Upper lobe of left lung (tissue), 6 donors: ENCODE data around the gene STX8. TPM values are rescaled to one million over a fixed set of nuclear protein-coding genes. Genes with fewer than 3 reads are reported as not detected.
"Not testable (repeated sequence)": the region's sequence is repeated elsewhere in the genome, so short reads cannot be mapped to it uniquely, and the experiment has no call there.

Source experiments
- ATAC-seq, 2 donors: fragments of 200-7000 bp; cut with Tn5 transposase; one replicate each; pipeline ENCODE4 v1.9.1; 2022; ENCODE audit warnings: mild to moderate bottlenecking in 2 of 2, moderate library complexity in 2 of 2; ENCODE audit not compliant: low FRiP score in 2 of 2
- DNase-seq, 2 donors: peaks; one replicate each; pipeline ENCODE4 v3.0.0-alpha.2; 2019 to 2020
- H3K27ac ChIP-seq, 4 donors: fragments of 200-600 bp; sonication (generic); one replicate each; pipeline ENCODE4 v1.5.1; 2016 to 2019
- H3K27me3 ChIP-seq, 4 donors: fragments of 200-600 bp; sonication (generic); one replicate each; pipeline ENCODE4 v1.5.1; 2017 to 2019
- H3K36me3 ChIP-seq, 4 donors: fragments of 200-600 bp; sonication (generic); one replicate each; pipeline ENCODE4 v1.5.1; 2016 to 2019
- H3K4me1 ChIP-seq, 4 donors: fragments of 200-600 bp; sonication (generic); one replicate each; pipeline ENCODE4 v1.5.1; 2018 to 2019
- H3K4me3 ChIP-seq, 4 donors: fragments of 200-600 bp; sonication (generic); one replicate each; pipeline ENCODE4 v1.5.1; 2017 to 2019; ENCODE audit warnings: mild to moderate bottlenecking in 2 of 4, moderate library complexity in 1 of 4
- H3K9me3 ChIP-seq, 4 donors: fragments of 200-600 bp; sonication (generic); one replicate each; pipeline ENCODE4 v1.5.1; 2018 to 2019
- CTCF ChIP-seq, 6 experiments: fragments of 450-650 bp in 4 of 6; fragments of 200-600 bp in 2 of 6; sonication (generic) in 2 of 6; IDR thresholded peaks; one replicate each; pipeline ENCODE4 v1.5.1; 2016 to 2019; ENCODE audit warnings: antibody characterized with exemption in 6 of 6
- EP300 ChIP-seq, 4 donors: sonication (generic); formaldehyde crosslinking; IDR thresholded peaks; one replicate each; pipeline ENCODE4 v1.5.1; 2017; ENCODE audit warnings: antibody characterized with exemption in 4 of 4, control low read depth in 2 of 4
- POLR2A ChIP-seq, 4 donors: fragments of 450-650 bp; IDR thresholded peaks; one replicate each; pipeline ENCODE4 v1.5.1; 2016 to 2017; ENCODE audit warnings: antibody characterized with exemption in 4 of 4, mild to moderate bottlenecking in 2 of 4
- POLR2AphosphoS5 ChIP-seq, 2 donors: sonication (generic); formaldehyde crosslinking; IDR thresholded peaks; one replicate each; pipeline ENCODE4 v1.5.1; 2017; ENCODE audit warnings: antibody characterized with exemption in 2 of 2
- WGBS, 2 donors: methylation state at CpG; one replicate each; pipeline ENCODE4 v1.1.5; 2017 to 2018; 5-methylcytosine and 5-hydroxymethylcytosine counted together
- total RNA-seq, 6 donors: library from RNA; depleted of rRNA in 4 of 6; stranded (reverse); fragments of >200 nt in 4 of 6; gene quantifications; one replicate each; pipeline versions ENCODE4 v1.1.0 to v1.2.1, GENCODE V29; 2016 to 2021
- donor health status: DM: no; HTN: no; CAD: no; lungs with moderate emphysema.
- donor health status: DM: no; HTN: yes; CAD: no; lungs with severe emphysema.

The STX8 gene
- total RNA-seq, 6 donors from 2014 or later, result 39.2 to 138 (median 52.3) TPM

GRCh38 chr17:9382626-9383025 is 193.0 kb downstream of the STX8 start:
- TF ChIP-seq POLR2AphosphoS5 (IDR thresholded peaks at IDR 0.05) (no peak), EP300 (IDR thresholded peaks at IDR 0.05) (no peak), CTCF (IDR thresholded peaks at IDR 0.05) (no peak), POLR2A (IDR thresholded peaks at IDR 0.05) (no peak)
- Histone ChIP-seq H3K27ac (no peak overlapping the region), H3K36me3 (no peaks in the 10 kb centered on the region), H3K9me3 (no peaks in the 10 kb centered on the region), H3K27me3 (no peaks in the 10 kb centered on the region), H3K4me1 (no peaks in the 10 kb centered on the region), H3K4me3 (no peak overlapping the region)
- 85 to 93% methylated on average over 2 of the region's 2 CpGs for WGBS, 2 donors
- DNase-seq (no peak), ATAC-seq (no peak)

DNA sequence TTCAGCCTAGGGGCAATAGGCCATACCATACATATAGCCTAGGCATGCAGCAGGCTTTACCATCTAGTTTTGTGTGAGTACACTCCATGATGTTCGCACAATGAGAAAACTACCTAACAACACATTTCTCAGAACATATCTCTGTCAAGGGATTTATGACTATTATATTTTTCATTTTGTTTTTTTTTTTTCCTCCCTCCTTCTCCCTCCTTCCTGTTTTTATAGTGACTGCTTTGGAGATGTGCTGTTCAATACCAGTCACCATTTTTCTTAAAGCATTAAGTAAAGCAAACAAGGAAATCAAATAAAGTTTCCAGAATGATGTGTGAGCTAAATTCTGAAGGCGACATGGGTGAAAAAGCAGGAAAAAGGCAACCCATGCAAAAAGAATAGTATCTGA is 194.6 kb downstream of the STX8 start:
- TF ChIP-seq POLR2AphosphoS5 (IDR thresholded peaks at IDR 0.05), result no peak
- TF ChIP-seq EP300 (IDR thresholded peaks at IDR 0.05), result no peak
- no peak for TF ChIP-seq CTCF (IDR thresholded peaks at IDR 0.05)
- TF ChIP-seq POLR2A (IDR thresholded peaks at IDR 0.05), result no peak
- ATAC-seq, result no peak
- Histone ChIP-seq H3K4me1 (no peaks in the 10 kb centered on the region), H3K9me3 (no peaks in the 10 kb centered on the region), H3K36me3 (peaks cover 0 to 8% (median 2%) of the 10 kb centered on the region in 4 donors), H3K27ac (no peak overlapping the region), H3K27me3 (no peaks in the 10 kb centered on the region), H3K4me3 (no peak overlapping the region)
- WGBS, 2 donors, result 94% methylated on average over 2 of the region's 2 CpGs
- DNase-seq, result no peak

DNA sequence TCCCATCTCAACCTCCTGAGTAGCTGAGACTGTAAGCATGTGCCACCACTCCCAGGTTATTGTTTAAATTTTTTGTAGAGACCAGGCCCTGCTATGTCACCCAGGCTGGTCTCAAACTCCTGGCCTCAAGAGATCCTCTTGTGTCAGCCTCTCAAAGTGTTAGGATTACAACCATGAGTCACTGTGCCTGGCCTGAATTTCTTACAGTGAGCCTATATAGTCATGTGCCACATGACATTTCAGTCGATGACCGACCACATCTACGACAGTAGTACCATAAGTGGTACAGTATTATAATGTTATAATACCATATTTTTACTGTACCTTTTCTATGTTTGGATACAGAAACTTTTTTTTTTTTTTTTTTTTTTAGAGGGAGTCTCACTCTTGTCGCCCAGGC is 195.3 kb downstream of the STX8 start:
- WGBS, 2 donors, result 98 to 99% methylated on average over 4 of the region's 4 CpGs
- Histone ChIP-seq H3K4me1 (no peaks in the 10 kb centered on the region), H3K36me3 (peaks cover 0 to 8% (median 2%) of the 10 kb centered on the region in 4 donors), H3K27me3 (no peaks in the 10 kb centered on the region), H3K4me3 (no peak overlapping the region), H3K9me3 (no peaks in the 10 kb centered on the region), H3K27ac (no peak overlapping the region)
- DNase-seq (no peak), ATAC-seq (no peak)
- no peak for TF ChIP-seq EP300 (IDR thresholded peaks at IDR 0.05)
- TF ChIP-seq CTCF (IDR thresholded peaks at IDR 0.05), result no peak
- no peak for TF ChIP-seq POLR2A (IDR thresholded peaks at IDR 0.05)
- no peak for TF ChIP-seq POLR2AphosphoS5 (IDR thresholded peaks at IDR 0.05)

DNA sequence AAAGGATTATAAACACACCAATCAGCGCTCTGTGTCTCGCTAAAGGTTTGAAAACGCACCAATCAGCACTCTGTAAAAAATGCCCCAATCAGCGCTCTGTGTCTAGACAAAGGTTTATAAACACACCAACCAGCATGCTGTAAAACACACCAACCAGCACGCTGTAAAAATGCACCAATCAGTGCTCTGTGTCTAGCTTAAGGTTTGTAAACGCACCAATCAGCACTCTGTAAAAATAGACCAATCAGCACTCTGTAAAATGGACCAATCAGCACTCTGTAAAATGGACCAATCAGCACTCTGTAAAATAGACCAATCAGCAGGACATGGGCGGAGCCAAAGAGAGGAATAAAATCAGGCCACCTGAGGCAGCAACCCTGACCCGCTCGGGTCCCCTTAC is 199.4 kb downstream of the STX8 start:
- not testable (repeated sequence) for H3K4me3 ChIP-seq, H3K27ac ChIP-seq, H3K27me3 ChIP-seq, H3K4me1 ChIP-seq, DNase-seq, H3K36me3 ChIP-seq, ATAC-seq, H3K9me3 ChIP-seq
- 90 to 96% methylated on average over 9 of the region's 9 CpGs for WGBS, 2 donors

DNA sequence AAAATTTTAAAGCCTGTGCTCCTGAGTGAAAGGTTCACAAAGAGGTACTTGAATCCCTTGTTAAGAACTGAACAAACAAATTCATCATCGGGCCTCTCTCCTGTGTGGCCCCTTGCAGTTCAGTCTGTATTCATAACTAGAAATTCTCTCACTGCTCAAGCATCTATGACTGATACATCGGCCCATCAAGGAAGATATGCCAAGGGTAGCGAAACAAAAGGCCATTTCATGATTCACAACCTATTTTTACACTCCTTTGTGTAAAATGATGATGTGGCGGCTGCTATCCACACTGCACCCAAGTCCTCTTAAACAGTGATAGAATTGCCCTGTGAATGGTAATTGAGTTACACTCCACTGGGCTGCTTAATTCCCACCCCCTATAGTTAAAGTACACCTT is 204.6 kb downstream of the STX8 start:
- no peak for DNase-seq
- 56 to 67% methylated on average over 4 of the region's 4 CpGs for WGBS, 2 donors
- Histone ChIP-seq H3K27me3 (no peaks in the 10 kb centered on the region), H3K4me3 (no peak overlapping the region), H3K9me3 (no peaks in the 10 kb centered on the region), H3K4me1 (peaks cover 6 to 21% (median 9%) of the 10 kb centered on the region in 4 donors), H3K27ac (no peak overlapping the region), H3K36me3 (peaks cover 0 to under 1% (median 0%) of the 10 kb centered on the region in 4 donors)
- TF ChIP-seq POLR2AphosphoS5 (IDR thresholded peaks at IDR 0.05), result no peak
- TF ChIP-seq CTCF (IDR thresholded peaks at IDR 0.05), result no peak
- TF ChIP-seq POLR2A (IDR thresholded peaks at IDR 0.05), result no peak
- TF ChIP-seq EP300 (IDR thresholded peaks at IDR 0.05), result no peak
- ATAC-seq, result peak; percentile 46 to 68
